Measurements from ENCODE around the gene BCL11A. TPM values are rescaled to one million over a fixed set of nuclear protein-coding genes. Genes with fewer than 3 reads are reported as not detected.
A peak's percentile ranks its signal among the peaks of the same experiment; 100 is the strongest.

Gene BCL11A
- polyA plus RNA-seq, 1 donor = 15.1 TPM

DNA sequence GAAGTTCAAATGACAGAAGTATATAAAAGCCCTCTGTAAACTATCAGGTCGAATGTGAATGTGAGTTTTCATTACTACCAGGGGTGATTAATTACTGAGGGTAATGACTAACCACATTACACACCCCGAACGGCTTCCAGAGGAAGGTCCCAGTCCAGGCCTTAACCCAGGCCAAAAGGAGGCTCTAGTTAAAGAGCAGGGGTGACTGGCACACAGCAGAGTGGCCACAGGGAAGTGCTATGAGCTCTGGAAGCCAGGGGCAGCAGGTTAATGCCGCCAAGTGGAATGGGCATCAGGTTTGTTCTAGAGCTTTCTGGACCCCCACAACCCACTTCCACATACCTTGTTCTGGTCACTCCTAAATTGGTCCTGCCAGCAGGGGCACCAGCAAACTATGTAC, 87.7 kb downstream of the BCL11A start:
- DNase-seq = no peak

DNA sequence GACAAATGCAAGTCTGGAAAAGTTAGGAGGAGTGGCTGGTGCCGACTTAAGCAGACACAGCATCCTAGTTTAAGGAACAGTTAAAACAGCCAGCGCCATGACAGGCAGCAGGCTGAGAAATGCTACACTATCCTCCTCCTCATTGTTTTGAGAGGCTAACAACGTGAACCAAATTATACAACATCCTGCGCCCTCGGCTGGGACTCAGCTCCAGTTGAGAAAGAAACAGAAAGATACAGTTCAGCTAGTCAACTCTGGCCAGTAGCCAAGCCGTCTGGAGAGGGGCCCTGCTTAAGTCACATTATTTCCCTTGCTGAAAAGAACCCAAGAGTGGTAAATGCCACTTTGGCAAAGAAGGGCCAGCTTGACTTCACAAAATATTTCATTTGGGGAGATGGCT, 90.2 kb downstream of the BCL11A start:
- peak; percentile 66 for DNase-seq

DNA sequence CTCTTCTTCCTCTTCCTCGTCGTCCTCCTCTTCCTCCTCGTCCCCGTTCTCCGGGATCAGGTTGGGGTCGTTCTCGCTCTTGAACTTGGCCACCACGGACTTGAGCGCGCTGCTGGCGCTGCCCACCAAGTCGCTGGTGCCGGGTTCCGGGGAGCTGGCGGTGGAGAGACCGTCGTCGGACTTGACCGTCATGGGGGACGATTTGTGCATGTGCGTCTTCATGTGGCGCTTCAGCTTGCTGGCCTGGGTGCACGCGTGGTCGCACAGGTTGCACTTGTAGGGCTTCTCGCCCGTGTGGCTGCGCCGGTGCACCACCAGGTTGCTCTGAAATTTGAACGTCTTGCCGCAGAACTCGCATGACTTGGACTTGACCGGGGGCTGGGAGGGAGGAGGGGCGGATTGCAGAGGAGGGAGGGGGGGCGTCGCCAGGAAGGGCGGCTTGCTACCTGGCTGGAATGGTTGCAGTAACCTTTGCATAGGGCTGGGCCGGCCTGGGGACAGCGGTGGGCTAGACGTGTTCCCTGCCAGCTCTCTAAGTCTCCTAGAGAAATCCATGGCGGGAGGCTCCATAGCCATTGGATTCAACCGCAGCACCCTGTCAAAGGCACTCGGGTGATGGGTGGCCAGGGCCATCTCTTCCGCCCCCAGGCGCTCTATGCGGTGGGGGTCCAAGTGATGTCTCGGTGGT, 91.9 kb downstream of the BCL11A start:
- DNase-seq = no peak

DNA sequence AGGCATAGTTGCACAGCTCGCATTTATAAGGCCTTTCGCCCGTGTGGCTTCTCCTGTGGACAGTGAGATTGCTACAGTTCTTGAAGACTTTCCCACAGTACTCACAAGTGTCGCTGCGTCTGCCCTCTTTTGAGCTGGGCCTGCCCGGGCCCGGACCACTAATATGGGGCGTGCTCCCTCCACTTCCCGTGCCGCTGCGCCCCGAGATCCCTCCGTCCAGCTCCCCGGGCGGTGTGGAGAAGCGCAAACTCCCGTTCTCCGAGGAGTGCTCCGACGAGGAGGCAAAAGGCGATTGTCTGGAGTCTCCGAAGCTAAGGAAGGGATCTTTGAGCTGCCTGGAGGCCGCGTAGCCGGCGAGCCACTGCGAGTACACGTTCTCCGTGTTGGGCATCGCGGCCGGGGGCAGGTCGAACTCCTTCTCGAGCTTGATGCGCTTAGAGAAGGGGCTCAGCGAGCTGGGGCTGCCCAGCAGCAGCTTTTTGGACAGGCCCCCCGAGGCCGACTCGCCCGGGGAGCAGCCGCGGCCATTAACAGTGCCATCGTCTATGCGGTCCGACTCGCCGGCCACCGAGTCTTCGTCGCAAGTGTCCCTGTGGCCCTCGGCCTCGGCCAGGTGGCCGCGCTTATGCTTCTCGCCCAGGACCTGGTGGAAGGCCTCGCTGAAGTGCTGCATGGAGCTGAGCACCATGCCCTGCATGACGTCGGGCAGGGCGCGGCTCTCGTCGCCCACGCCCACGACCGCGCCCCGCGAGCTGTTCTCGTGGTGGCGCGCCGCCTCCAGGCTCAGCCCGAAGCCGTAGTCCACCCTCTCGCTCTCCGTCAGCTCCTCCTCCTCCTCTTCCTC, 92.7 kb downstream of the BCL11A start:
- DNase-seq = no peak

DNA sequence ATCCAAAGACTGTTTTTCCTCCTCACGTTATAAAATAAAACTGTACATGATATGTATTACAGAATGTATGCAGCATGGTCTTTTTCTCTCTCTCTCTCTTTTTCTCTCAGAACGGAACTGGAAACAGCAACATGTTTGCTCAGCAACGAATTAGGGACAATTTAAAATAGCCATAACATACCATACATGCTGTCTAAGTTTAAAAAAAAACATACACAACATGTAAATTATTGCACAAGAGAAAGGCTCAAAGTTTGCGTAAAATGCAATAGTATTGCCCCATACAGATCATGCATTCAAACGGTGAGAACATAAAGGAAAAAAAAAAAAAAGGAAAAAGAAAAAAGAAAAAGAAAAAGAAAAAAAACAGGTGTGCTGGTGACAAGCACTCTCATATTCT, 93.6 kb downstream of the BCL11A start:
- DNase-seq = no peak

DNA sequence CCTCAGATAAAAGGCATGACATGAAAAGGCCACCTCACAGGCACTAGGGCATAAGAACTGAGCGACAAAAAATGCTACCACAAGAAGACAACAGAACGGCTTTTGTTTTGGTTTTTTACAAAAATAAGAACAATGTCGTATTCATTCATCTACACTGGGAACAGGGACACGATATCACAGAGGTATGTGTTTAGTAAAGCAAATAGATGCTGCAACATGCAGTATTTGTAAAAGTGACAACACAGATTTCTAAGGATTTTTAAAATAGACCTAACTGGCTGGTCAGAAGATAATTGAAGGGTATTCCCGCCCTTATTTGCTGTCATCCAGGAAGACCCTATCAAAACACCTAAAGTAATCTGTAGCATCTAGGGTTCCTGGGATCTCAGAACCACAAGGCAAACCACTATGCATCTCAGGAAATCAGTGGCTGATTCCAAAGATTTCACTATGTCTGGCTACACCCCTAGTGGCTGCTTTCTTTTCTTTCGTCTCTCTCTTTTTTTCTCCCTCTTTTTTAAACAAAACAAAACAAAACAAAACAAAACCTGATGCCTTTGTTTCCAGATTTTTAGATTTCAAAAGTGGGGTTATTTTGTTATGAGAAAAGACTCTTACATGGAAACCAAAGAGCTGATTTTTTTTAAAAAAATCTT, 97.2 kb downstream of the BCL11A start:
- DNase-seq = no peak

DNA sequence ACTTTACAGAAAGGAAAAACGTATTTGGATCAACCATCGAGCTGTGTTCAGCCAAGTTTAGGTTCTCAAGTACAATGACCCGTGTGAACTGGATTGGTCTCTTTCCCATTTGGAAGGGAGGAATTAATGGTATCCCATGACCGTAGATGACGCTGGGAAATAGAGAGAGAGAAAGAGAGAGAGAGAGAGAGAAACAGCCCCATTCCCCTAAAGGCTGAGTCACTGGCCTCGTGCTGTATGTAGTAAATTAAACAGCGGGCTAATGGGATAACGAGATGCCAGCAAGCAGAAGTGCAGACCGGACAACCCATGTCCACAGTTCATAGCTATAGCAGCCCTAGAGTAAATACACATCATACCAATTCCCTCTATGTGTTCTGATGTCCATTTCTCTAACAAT, 99.6 kb downstream of the BCL11A start:
- DNase-seq = no peak

DNA sequence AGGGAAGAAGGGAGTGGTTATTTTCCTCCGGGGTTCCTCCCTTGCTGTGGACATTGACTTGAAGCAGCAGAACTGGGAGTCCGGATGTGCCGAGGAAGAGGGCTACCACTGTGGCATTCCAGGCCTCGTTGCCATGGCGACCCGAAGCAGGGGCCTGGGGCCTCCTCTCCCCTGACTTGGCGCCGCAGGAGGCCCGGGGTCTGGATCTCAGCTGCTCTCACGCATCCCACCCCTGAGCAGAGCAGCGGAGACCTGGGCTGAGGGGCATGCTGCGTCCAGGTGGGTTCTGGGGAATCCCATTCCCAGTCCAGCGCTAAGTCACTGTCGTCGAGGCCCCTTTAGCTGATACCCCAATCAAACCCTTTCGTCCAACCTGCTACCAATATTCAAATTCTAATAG, 100.2 kb downstream of the BCL11A start:
- no peak for DNase-seq

DNA sequence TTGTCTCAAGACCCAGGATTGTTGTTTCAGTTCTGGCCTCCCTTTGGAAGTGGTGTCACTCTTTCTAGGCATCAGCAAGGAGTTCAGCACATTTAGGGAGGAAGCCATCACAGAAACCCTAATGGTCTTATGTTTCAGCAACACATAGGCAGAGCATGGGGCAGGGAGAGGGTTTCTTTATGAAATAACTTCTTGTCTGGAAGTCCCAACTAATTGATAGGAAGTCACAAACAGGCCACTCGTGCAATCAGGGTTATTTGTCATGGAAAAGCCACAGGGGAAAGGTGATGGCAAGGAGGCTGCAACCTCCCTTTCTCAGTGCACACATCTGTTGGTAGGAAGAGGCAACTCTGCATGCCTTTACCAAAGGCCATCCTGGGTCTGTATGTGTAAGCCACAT, 103.0 kb downstream of the BCL11A start:
- DNase-seq = no peak

DNA sequence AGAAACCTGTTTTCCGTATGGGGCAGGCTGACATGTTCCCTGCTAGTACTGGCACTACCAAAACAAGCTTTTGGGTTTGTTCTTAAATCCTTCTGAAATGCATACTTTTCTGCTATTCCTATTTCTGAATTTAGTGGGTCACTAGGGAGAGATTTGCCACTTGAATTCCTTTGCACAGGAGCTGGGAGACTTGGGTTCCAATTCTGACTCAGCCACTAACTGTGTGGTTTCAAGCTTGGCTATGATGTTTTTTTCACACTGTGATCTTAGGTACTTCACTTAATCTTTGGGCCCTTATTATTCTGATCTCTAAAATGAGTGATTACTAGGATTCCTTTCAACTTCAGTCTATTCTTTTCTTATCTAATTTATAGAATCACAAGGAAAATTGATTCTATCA, 105.5 kb downstream of the BCL11A start:
- DNase-seq = no peak

DNA sequence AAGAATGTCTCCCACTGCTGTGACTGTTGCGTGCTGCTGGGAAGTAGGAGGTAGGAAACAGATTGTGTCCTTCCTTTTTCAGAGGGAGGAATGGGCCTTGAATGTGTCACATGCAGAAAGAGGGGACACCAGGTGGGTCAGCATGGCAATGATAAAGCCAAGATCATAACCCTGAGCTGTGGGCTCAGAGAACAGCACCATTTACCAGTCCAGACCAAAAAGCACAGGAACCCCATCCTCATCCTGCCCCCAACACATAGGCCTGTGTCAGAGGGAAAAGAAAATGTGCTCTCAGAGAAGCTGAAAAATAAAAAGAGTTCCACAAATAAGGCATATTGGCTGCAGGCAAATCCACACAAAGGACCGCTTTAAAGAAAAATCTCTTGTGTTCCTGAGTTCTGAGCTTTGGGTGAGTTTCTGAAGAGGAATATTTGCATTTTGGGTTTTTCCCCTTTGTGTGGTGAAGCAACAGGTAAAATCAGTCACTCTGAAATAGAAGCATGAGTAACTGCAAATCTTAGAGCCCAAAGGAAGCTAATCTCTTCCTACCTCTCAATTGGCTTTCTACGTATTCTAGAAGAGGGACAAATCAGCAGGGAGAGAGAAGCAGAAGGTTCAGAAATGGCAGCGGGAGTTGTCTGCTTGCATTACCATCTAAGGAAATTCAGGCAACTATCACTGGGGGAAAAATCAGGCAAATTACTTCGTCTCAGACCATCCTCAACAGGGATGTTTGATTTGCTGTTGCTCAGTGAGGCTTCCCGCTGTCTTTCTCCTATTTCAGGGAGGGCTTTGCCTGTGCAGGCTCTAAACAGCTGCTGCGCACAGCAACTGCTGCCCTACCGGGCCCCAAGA, 106.8 kb downstream of the BCL11A start:
- DNase-seq = no peak

DNA sequence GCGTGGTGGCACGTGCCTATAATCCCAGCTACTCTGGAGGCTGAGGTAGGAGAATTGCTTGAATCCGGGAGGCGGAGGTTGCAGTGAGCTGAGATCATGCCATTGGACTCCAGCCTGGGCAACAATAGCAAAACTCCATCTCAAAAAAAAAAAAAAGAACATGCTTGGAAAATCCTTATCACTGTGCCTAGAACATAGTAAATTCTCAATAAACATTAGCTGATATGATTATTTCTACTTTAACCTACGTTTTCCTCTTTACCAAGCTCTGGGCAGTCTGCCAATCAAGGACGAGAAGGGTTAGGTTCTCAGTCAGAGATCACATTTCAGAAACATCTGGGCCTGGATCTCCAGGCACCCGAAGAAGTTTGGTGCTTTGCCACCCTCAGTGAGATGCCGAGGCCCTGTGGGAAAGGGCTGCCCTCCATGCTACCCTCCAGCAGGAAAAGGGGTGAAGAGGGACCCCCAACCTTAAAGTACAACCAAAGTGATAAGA, 107.7 kb downstream of the BCL11A start:
- no peak for DNase-seq

DNA sequence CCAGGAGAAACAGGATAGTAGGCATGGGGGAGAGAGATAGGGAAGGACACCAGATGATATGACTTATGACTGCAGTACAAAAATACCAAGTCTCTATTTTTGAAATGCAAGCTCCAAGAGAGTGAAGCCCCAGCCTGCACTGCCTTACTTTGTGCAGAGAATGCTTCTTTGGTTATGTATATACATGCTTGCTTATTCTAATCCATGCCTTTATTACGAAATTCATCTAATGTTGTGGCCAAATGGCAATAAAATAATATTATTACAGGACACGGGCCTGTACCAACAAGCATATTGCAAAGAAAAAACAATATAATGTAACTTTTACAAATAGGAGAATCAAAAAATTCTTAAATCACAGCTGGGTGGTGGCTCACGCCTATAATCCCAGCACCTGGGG, 110.8 kb downstream of the BCL11A start:
- DNase-seq = no peak

DNA sequence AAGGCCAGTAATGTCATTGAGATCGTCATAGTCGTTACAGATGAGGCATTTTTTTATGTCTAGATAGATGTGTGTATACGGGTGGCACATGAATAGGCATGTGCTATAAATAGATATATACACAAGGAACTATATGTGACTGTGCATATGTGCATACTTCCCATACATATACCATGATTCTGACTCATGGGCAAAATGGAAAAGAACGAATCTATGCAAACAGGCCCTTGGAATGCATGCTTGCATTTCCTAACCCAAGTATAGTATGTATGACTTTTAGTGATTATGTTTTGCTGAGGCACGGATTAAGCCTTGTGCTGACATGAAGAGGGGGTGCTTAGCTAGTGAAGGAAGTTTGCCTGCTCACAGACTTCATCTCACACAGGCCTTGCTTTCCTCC, 111.7 kb downstream of the BCL11A start:
- no peak for DNase-seq

DNA sequence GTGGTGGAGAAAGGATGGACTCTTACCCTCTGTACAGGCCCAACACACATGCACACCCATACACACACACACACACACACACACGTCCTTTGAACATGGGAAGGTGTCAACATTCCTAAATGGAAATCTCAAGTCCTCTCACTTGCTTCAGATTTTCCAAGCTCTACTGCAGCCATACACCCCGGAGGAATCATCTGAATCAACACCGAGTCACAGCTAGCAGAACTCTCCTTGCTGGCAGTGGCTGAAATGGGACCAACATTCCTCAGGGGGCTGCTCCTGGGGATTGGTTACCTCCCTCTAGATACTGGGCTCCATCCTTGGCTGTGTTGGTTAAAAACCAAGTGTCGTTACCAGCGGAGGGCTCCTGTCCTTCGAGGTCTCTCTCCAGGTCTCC, 112.7 kb downstream of the BCL11A start:
- no peak for DNase-seq

DNA sequence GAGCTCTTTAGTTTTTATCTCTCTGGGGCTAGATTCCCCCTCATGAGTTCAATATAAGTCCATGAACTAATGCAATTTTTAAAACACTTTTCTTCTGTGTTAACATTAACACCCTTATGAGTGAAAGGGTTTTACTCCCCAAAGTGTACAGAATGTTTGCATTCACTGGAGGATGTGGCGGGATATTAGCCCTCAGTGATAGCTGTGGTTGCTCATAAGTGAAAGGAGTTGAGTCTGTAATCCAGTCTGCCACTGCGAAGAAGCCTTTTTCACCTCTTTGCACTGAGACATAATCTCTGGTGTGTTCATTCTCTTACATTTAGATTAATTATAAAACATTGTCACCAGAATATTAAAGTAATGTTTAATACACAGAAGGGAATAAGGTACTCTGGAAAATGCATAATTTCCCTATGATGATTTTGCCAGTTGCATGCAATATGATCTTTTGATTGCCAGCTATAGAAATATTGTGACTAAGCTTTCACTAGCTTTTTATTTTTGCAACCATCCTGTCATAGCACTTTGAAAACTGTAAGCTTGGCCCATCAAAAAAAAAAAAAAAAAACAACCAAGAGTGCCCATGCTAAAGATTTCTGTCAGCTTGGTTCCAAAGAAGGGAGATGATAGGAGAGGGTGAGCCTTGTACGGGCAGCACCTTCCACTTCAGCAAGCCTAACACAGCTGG, 113.2 kb downstream of the BCL11A start:
- no peak for DNase-seq

DNA sequence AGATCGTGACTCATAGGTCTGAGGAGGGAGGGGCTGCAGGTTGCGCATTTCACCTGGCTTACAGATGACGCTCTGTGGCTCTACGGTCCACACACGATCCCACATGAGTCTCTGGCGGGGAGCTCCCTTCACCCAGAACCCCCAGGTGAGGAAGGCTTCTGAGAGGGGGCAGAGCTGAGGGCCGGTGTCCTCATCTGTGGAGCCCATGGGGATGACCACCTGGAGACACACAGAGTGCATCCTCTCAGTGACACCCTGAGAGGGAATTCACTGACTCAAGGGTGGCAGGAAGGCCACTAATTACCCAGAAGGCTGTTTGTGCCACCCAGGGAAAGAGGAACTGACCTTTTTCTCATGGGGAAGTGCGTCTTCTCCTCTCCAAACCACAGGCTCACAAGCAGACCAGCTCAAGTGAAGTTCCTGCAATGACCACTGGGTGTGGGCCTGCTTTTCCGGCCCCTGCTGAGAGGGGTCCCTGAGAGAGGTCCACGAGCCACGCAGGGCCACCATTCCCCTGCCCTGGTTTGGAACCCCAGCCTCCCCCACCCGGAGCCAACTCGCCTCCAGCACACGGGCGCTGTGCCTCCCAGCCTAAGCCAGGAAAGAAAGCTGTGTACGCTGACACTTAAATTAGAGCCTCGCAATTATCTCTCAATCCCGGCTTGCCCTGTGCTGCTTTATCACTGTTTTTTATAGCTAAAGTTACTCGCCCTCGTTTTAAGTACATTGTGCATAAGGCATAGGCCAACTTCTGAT, 114.1 kb downstream of the BCL11A start:
- DNase-seq = no peak

DNA sequence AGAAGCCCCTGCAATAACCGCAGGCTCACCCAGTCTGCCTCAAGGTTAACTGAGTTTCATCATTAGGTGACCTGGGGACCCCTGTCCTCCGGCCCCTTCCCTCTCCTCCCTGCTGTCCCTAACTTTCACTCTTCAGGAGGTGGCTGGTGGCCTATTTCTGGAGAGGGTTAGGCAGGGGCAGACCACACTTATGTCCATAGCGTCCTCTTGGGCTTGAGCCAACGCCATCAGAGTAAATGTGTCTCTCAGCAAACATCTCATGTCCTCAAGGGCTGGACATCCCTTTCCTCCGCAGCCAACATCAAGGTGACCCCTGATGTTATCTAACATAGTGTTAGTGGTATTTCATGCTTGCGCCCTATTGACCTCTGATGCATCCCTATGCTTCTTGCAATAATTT, 114.8 kb downstream of the BCL11A start:
- DNase-seq = no peak

DNA sequence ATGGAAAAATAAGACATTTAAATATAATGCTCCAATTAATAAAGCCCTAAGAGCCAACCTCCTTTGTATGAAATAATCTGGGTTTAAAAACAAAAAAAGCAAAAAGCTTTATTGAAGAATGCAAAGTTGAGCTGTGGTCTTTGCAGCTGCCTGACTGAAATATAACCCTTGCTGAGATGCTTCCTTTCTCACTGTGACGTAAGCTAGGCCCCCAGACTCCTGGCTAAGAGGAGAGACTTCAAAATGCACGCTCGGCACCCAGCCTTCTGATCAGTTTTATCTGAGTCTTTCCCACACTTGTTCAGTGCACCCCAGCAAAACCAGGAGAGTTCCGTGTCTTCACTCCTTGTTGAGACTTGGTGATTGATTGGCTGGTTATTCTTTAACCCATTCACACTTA, 115.3 kb downstream of the BCL11A start:
- no peak for DNase-seq

DNA sequence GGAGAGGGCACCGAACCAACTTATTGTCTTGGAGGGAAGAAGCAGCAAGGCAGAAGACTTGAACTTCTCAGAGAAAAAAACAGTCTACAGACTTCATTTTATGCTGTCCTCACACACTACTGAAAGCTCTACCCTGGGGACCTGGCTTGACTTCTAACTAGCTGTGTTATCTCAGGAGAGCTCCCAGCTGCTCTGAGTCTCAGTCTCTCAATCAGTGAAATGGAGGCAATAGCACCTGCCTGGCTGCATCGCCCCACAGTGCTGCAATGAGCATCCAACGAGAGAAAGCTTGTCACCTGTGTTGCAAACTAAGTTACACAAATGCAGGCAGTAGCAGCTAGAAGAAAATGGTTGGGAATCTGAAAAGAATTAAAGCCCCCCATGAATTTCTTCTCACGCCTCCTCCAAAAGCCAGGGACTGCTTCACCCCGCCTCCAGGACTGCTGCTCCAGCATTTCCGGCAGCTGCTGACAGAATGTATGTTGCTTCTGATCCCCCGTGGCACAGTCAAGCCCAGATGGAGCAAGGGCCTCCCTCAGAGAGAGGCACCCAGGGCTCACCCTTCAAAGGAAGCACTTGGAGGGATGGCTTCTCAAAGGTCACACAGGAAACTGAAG, 116.3 kb downstream of the BCL11A start:
- no peak for DNase-seq
